HG03354 (cell line): ENCODE measurements around the gene TMEM176B.
"Not testable (repeated sequence)": the region's sequence is repeated elsewhere in the genome, so short reads cannot be mapped to it uniquely, and the experiment has no call there.

Experiments used
- ATAC-seq: cut with Tn5 transposase; IDR thresholded peaks from one replicate; pipeline ENCODE4 v1.9.1; 2021; ENCODE audit warnings: mild to moderate bottlenecking; ENCODE audit not compliant: unreplicated experiment, poor library complexity, severe bottlenecking

Gene TMEM176B

GRCh38 chr7:150823484-150824126, 23.4 kb upstream of the TMEM176B start:
- ATAC-seq = no peak

- ATAC-seq = no peak
Measured at GRCh38 chr7:150823043-150823442, 22.9 kb upstream of the TMEM176B start.

GRCh38 chr7:150820578-150821198, 20.5 kb upstream of the TMEM176B start:
- no peak for ATAC-seq

GRCh38 chr7:150820148-150820547, 20.0 kb upstream of the TMEM176B start:
- no peak for ATAC-seq

- no peak for ATAC-seq
Measured at GRCh38 chr7:150818971-150819370, 18.8 kb upstream of the TMEM176B start.

GRCh38 chr7:150814328-150815001, 14.3 kb upstream of the TMEM176B start:
- ATAC-seq = no peak

- not testable (repeated sequence) for ATAC-seq
Measured at GRCh38 chr7:150807616-150808438, 7.7 kb upstream of the TMEM176B start.

- ATAC-seq = no peak
Measured at GRCh38 chr7:150806863-150807262, 6.7 kb upstream of the TMEM176B start.

GRCh38 chr7:150806454-150806853, 6.3 kb upstream of the TMEM176B start:
- no peak for ATAC-seq

GRCh38 chr7:150805864-150806263, 5.7 kb upstream of the TMEM176B start:
- no peak for ATAC-seq

- no peak for ATAC-seq
Measured at GRCh38 chr7:150804802-150805201, 4.6 kb upstream of the TMEM176B start.

- no peak for ATAC-seq
Measured at GRCh38 chr7:150803161-150803860, 3.1 kb upstream of the TMEM176B start.

GRCh38 chr7:150801946-150802771, 2.0 kb upstream of the TMEM176B start:
- no peak for ATAC-seq

GRCh38 chr7:150801242-150801945, 1.2 kb upstream of the TMEM176B start:
- no peak for ATAC-seq

GRCh38 chr7:150800581-150801241, 547 bp upstream of the TMEM176B start, which contains the start of gene TMEM176A:
TSS of gene TMEM176A (plus strand) at chr7:150800769. CDS start at chr7:150801551, 782 bp downstream.
- ATAC-seq = no peak

GRCh38 chr7:150799156-150799555, 1.0 kb downstream of the TMEM176B start:
- ATAC-seq = no peak

- ATAC-seq = no peak
Measured at GRCh38 chr7:150797661-150798060, 2.5 kb downstream of the TMEM176B start.
